PC-3 (cell line): ENCODE measurements around the gene RBM47.
"Not testable (repeated sequence)": the region's sequence is repeated elsewhere in the genome, so short reads cannot be mapped to it uniquely, and the experiment has no call there.

Experiments
- CTCF ChIP-seq: fragments of 300-600 bp; sonication (generic); conservative IDR thresholded peaks from 2 replicates; pipeline ENCODE4 v1.5.1; 2017; ENCODE audit warnings: antibody characterized with exemption, low read depth, mild to moderate bottlenecking, low read length
- EZH2 ChIP-seq: fragments of 300-600 bp; sonication (generic); IDR thresholded peaks from one replicate; pipeline ENCODE4 v1.6.1; 2017; ENCODE audit warnings: antibody characterized with exemption, mild to moderate bottlenecking, low read length; ENCODE audit not compliant: unreplicated experiment
- EZH2phosphoT487 ChIP-seq: fragments of 300-600 bp; sonication (generic); IDR thresholded peaks from 2 replicates; pipeline ENCODE4 v1.6.1; 2018; ENCODE audit warnings: mild to moderate bottlenecking, antibody characterized with exemption, low read length, borderline replicate concordance

GRCh38 chr4:40554641-40555040 lies 75.0 kb downstream of the RBM47 start:
- TF ChIP-seq CTCF, EZH2, EZH2phosphoT487: not testable (repeated sequence)
